ENCODE results near the gene GDF9. TPM values are rescaled to one million over a fixed set of nuclear protein-coding genes. Genes with fewer than 3 reads are reported as not detected.

Gene GDF9
- total and polyA plus RNA-seq, 7 experiments from 2014 or later: 0.43 to 2.0 (median 1.4) TPM

- H3K9me3 Mint-ChIP-seq: no peaks in the 10 kb centered on the region
- no peak for ATAC-seq
- Histone ChIP-seq H3K27me3 (ENCODE audit: control insufficient read depth in 2 of 2, insufficient read depth in 2 of 2, low read length in 2 of 2) (peaks cover 0 to 6% of the 10 kb centered on the region in 2 donors), H3K4me3 (ENCODE audit: low read length) (peak overlapping the region; percentile 34), H3K4me1 (ENCODE audit: control insufficient read depth in 2 of 2, insufficient read depth in 2 of 2, low read length in 2 of 2) (peaks cover 0 to 6% of the 10 kb centered on the region in 2 donors), H3K9me3 (ENCODE audit: control insufficient read depth in 2 of 3, low read length in 3 of 3) (no peaks in the 10 kb centered on the region), H3K36me3 (ENCODE audit: control insufficient read depth in 2 of 3, insufficient read depth in 3 of 3, low read length in 3 of 3) (no peaks in the 10 kb centered on the region), H3K27ac (ENCODE audit: low read depth, low read length) (no peak overlapping the region)
- no peaks in the 10 kb centered on the region for H3K36me3 Mint-ChIP-seq
- ChIA-PET POLR2A (interaction anchor here (1.4 kb wide), 1 partner anchor 293 kb away, joined by 3 read pairs; no protein-coding TSS in a partner anchor), CTCF (interaction anchor here (0.6 to 2.9 kb wide), 9 partner anchors 10 to 437 kb away, joined by 3 to 22 read pairs (median 4); no protein-coding TSS in a partner anchor)
- intact Hi-C loops (cut with micrococcal nuclease): loop anchor here (5.0 to 10.0 kb wide), 2 partner anchors 182 to 545 kb away; no protein-coding TSS in a partner anchor
- DNase-seq: peak in 1 of 9 donors; percentile 21
- H3K27me3 Mint-ChIP-seq: peaks cover 13 to 48% (median 22%) of the 10 kb centered on the region in 5 donors
- H3K27ac Mint-ChIP-seq: peak overlapping the region in 5 of 9 donors; percentile 18 to 77 (median 51)
- H3K4me3 Mint-ChIP-seq: peak overlapping the region; percentile 19 to 86 (median 81)
- H3K4me1 Mint-ChIP-seq: peaks cover 6 to 18% (median 12%) of the 10 kb centered on the region in 7 donors
Observed at GRCh38 chr5:132819468-132819867, 46.8 kb downstream of the GDF9 start.

- Histone ChIP-seq H3K4me3 (ENCODE audit: low read length) (no peak overlapping the region), H3K36me3 (ENCODE audit: control insufficient read depth in 2 of 3, insufficient read depth in 3 of 3, low read length in 3 of 3) (no peaks in the 10 kb centered on the region), H3K9me3 (ENCODE audit: control insufficient read depth in 2 of 3, low read length in 3 of 3) (no peaks in the 10 kb centered on the region), H3K4me1 (ENCODE audit: control insufficient read depth in 2 of 2, insufficient read depth in 2 of 2, low read length in 2 of 2) (peaks cover 0 to 6% of the 10 kb centered on the region in 2 donors), H3K27me3 (ENCODE audit: control insufficient read depth in 2 of 2, insufficient read depth in 2 of 2, low read length in 2 of 2) (peaks cover 0 to 8% of the 10 kb centered on the region in 2 donors), H3K27ac (ENCODE audit: low read depth, low read length) (no peak overlapping the region)
- Mint-ChIP-seq H3K4me3 (no peak overlapping the region), H3K27me3 (peaks cover 22 to 51% (median 23%) of the 10 kb centered on the region in 5 donors), H3K9me3 (peaks cover 0 to 3% (median 0%) of the 10 kb centered on the region in 11 donors), H3K4me1 (peaks cover 15 to 28% (median 21%) of the 10 kb centered on the region in 7 donors), H3K36me3 (no peaks in the 10 kb centered on the region), H3K27ac (no peak overlapping the region)
- DNase-seq (no peak), ATAC-seq (no peak)
- CTCF ChIA-PET: interaction anchor here (0.6 to 1.7 kb wide), 2 partner anchors 12 to 1912 kb away, joined by 4 to 7 read pairs; no protein-coding TSS in a partner anchor
- intact Hi-C loops (cut with micrococcal nuclease): loop anchor here (5.0 to 10.0 kb wide), 2 partner anchors 180 to 542 kb away; no protein-coding TSS in a partner anchor
- POLR2A ChIA-PET: no interaction called here
Observed at GRCh38 chr5:132817011-132817410, 49.3 kb downstream of the GDF9 start.

GRCh38 chr5:132816554-132816953 lies 49.7 kb downstream of the GDF9 start:
- peaks cover 0 to 3% (median 0%) of the 10 kb centered on the region in 11 donors for H3K9me3 Mint-ChIP-seq
- peaks cover 16 to 28% (median 22%) of the 10 kb centered on the region in 7 donors for H3K4me1 Mint-ChIP-seq
- DNase-seq (no peak), ATAC-seq (no peak)
- H3K36me3 ChIP-seq (ENCODE audit: control insufficient read depth in 2 of 3, insufficient read depth in 3 of 3, low read length in 3 of 3): no peaks in the 10 kb centered on the region
- H3K36me3 Mint-ChIP-seq: no peaks in the 10 kb centered on the region
- no peak overlapping the region for H3K4me3 ChIP-seq (ENCODE audit: low read length)
- ChIA-PET POLR2A (no interaction called here), CTCF (interaction anchor here (1.7 kb wide), 1 partner anchor 12 kb away, joined by 7 read pairs; no protein-coding TSS in a partner anchor)
- intact Hi-C loops (cut with micrococcal nuclease): loop anchor here (5.0 to 10.0 kb wide), 2 partner anchors 179 to 542 kb away; no protein-coding TSS in a partner anchor
- H3K9me3 ChIP-seq (ENCODE audit: control insufficient read depth in 2 of 3, low read length in 3 of 3): no peaks in the 10 kb centered on the region
- H3K4me1 ChIP-seq (ENCODE audit: control insufficient read depth in 2 of 2, insufficient read depth in 2 of 2, low read length in 2 of 2): peaks cover 0 to 6% of the 10 kb centered on the region in 2 donors
- H3K4me3 Mint-ChIP-seq: no peak overlapping the region
- no peak overlapping the region for H3K27ac ChIP-seq (ENCODE audit: low read depth, low read length)
- peaks cover 24 to 51% (median 28%) of the 10 kb centered on the region in 5 donors for H3K27me3 Mint-ChIP-seq
- H3K27me3 ChIP-seq (ENCODE audit: control insufficient read depth in 2 of 2, insufficient read depth in 2 of 2, low read length in 2 of 2): peaks cover 3 to 8% of the 10 kb centered on the region in 2 donors
- no peak overlapping the region for H3K27ac Mint-ChIP-seq

GRCh38 chr5:132816083-132816482 lies 50.2 kb downstream of the GDF9 start:
- H3K27me3 ChIP-seq (ENCODE audit: control insufficient read depth in 2 of 2, insufficient read depth in 2 of 2, low read length in 2 of 2): peaks cover 4 to 8% of the 10 kb centered on the region in 2 donors
- no peaks in the 10 kb centered on the region for H3K36me3 ChIP-seq (ENCODE audit: control insufficient read depth in 2 of 3, insufficient read depth in 3 of 3, low read length in 3 of 3)
- no peak overlapping the region for H3K4me3 Mint-ChIP-seq
- H3K4me1 ChIP-seq (ENCODE audit: control insufficient read depth in 2 of 2, insufficient read depth in 2 of 2, low read length in 2 of 2): peaks cover 0 to 6% of the 10 kb centered on the region in 2 donors
- H3K9me3 ChIP-seq (ENCODE audit: control insufficient read depth in 2 of 3, low read length in 3 of 3): no peaks in the 10 kb centered on the region
- DNase-seq (no peak), ATAC-seq (no peak)
- H3K27me3 Mint-ChIP-seq: peaks cover 29 to 52% (median 33%) of the 10 kb centered on the region in 5 donors
- no peaks in the 10 kb centered on the region for H3K36me3 Mint-ChIP-seq
- H3K4me3 ChIP-seq (ENCODE audit: low read length): no peak overlapping the region
- H3K9me3 Mint-ChIP-seq: peaks cover 0 to 3% (median 0%) of the 10 kb centered on the region in 11 donors
- intact Hi-C loops (cut with micrococcal nuclease): loop anchor here (5.0 to 10.0 kb wide), 2 partner anchors 179 to 541 kb away; no protein-coding TSS in a partner anchor
- H3K27ac Mint-ChIP-seq: no peak overlapping the region
- peaks cover 16 to 28% (median 22%) of the 10 kb centered on the region in 7 donors for H3K4me1 Mint-ChIP-seq
- CTCF ChIA-PET: no interaction called here
- POLR2A ChIA-PET: no interaction called here
- H3K27ac ChIP-seq (ENCODE audit: low read depth, low read length): no peak overlapping the region

GRCh38 chr5:132815454-132815853 lies 50.8 kb downstream of the GDF9 start:
- H3K27ac Mint-ChIP-seq: no peak overlapping the region
- no peaks in the 10 kb centered on the region for H3K36me3 ChIP-seq (ENCODE audit: control insufficient read depth in 2 of 3, insufficient read depth in 3 of 3, low read length in 3 of 3)
- ATAC-seq (no peak), DNase-seq (no peak)
- peaks cover 4 to 12% of the 10 kb centered on the region in 2 donors for H3K27me3 ChIP-seq (ENCODE audit: control insufficient read depth in 2 of 2, insufficient read depth in 2 of 2, low read length in 2 of 2)
- H3K4me3 ChIP-seq (ENCODE audit: low read length): no peak overlapping the region
- H3K4me3 Mint-ChIP-seq: peak overlapping the region in 7 of 10 donors; percentile 25 to 69 (median 55)
- H3K4me1 Mint-ChIP-seq: peaks cover 16 to 28% (median 21%) of the 10 kb centered on the region in 7 donors
- intact Hi-C loops (cut with micrococcal nuclease): loop anchor here (5.0 to 10.0 kb wide), 2 partner anchors 178 to 541 kb away; no protein-coding TSS in a partner anchor
- peaks cover 0 to 3% (median 0%) of the 10 kb centered on the region in 11 donors for H3K9me3 Mint-ChIP-seq
- H3K27me3 Mint-ChIP-seq: peaks cover 35 to 59% (median 37%) of the 10 kb centered on the region in 5 donors
- peaks cover 0 to 6% of the 10 kb centered on the region in 2 donors for H3K4me1 ChIP-seq (ENCODE audit: control insufficient read depth in 2 of 2, insufficient read depth in 2 of 2, low read length in 2 of 2)
- peaks cover 0 to 2% (median 0%) of the 10 kb centered on the region in 5 donors for H3K36me3 Mint-ChIP-seq
- ChIA-PET POLR2A (no interaction called here), CTCF (no interaction called here)
- H3K27ac ChIP-seq (ENCODE audit: low read depth, low read length): no peak overlapping the region
- no peaks in the 10 kb centered on the region for H3K9me3 ChIP-seq (ENCODE audit: control insufficient read depth in 2 of 3, low read length in 3 of 3)

GRCh38 chr5:132814503-132815294 lies 51.6 kb downstream of the GDF9 start:
- Histone ChIP-seq H3K27me3 (ENCODE audit: control insufficient read depth in 2 of 2, insufficient read depth in 2 of 2, low read length in 2 of 2) (peaks cover 4 to 12% of the 10 kb centered on the region in 2 donors), H3K4me3 (ENCODE audit: low read length) (no peak overlapping the region), H3K9me3 (ENCODE audit: control insufficient read depth in 2 of 3, low read length in 3 of 3) (no peaks in the 10 kb centered on the region), H3K27ac (ENCODE audit: low read depth, low read length) (no peak overlapping the region), H3K4me1 (ENCODE audit: control insufficient read depth in 2 of 2, insufficient read depth in 2 of 2, low read length in 2 of 2) (no peaks in the 10 kb centered on the region), H3K36me3 (ENCODE audit: control insufficient read depth in 2 of 3, insufficient read depth in 3 of 3, low read length in 3 of 3) (no peaks in the 10 kb centered on the region)
- CTCF ChIA-PET: no interaction called here
- Mint-ChIP-seq H3K4me1 (peaks cover 14 to 22% (median 16%) of the 10 kb centered on the region in 7 donors), H3K4me3 (peak overlapping the region in 7 of 10 donors; percentile 25 to 69 (median 55)), H3K27ac (peak overlapping the region in 1 of 9 donors; percentile 13), H3K27me3 (peaks cover 38 to 61% (median 41%) of the 10 kb centered on the region in 5 donors), H3K9me3 (peaks cover 0 to 3% (median 0%) of the 10 kb centered on the region in 11 donors), H3K36me3 (peaks cover 0 to 4% (median 0%) of the 10 kb centered on the region in 5 donors)
- POLR2A ChIA-PET: interaction anchor here (1.1 kb wide), 1 partner anchor 258 kb away, joined by 3 read pairs; the partner anchor contains the start of gene RAD50
- DNase-seq (no peak), ATAC-seq (no peak)
- intact Hi-C loops (cut with micrococcal nuclease): loop anchor here (5.0 to 10.0 kb wide), 3 partner anchors 37 to 540 kb away; partner anchors contain the start of gene SEPTIN8 (in 1 of the 2)
